Measurements from ENCODE around the gene MLH1.
A peak's percentile ranks its signal among the peaks of the same experiment; 100 is the strongest.

The MLH1 gene

GRCh38 chr3:36981006-36981405, 12.3 kb upstream of the MLH1 start:
- DNase-seq (ENCODE audit: low read depth): no peak

DNA sequence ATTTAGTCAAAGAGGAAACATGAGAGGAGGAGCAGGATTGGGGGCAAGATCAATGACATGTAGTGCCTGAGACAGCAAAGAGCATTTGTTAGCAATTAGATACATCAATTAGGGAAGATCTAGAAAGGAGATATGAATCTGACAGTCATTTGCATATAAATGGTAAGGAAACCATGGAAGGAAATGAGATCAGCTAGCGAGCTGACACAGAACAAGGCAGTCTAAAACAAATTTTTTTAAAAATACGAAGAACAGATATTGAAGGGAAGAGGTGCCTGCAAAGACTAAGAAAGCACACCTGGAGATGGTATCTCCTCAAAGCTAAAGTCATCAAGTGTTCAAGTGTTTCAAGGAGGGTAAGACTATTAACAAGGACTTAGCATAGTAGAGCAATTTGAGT, 5.0 kb upstream of the MLH1 start:
- no peak for DNase-seq (ENCODE audit: low read depth)

- no peak for DNase-seq (ENCODE audit: low read depth)
Measured at GRCh38 chr3:36989005-36989404, 4.3 kb upstream of the MLH1 start.

DNA sequence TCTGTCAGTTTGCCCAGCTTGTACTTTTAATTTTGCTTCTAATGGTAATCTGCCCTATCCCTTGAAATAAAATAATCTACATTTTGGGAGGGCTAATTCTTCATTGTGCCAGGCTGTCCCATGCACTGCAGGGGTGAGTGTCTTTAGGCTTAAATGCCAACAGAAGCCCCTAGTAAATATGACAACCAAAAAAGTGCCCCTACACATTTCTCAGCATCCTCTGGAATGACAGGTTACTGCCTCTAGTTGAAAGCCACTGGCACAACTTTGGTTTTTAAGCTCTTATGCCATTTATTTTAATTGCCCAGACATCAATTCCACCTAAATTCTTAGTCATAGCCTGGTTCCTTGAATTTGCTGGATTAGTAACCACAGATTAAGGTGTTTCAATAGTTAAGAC, 3.8 kb upstream of the MLH1 start:
- DNase-seq (ENCODE audit: low read depth): no peak

DNA sequence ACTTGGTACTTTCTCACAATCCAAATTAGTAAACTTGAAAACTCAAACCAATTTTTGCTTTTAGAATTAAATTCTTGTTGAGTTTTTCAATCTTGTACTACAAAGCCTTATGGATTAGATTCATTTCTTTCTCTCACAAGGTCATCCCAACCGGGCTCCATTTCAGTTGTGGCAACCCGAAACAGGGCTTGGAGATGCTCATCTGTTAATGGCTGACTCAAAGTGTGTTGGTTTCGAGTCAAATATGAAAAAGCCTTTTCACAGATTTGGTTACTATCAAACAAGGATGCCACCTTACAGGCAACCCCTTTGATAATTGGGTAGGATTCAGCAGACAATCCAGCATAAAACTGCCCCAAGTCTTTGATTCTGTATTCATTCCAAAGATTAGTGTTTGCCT, 2.2 kb upstream of the MLH1 start:
- DNase-seq (ENCODE audit: low read depth): no peak

- peak; percentile 45 for DNase-seq (ENCODE audit: low read depth)
Measured at GRCh38 chr3:36991923-36992805, 1.2 kb upstream of the MLH1 start.

- DNase-seq (ENCODE audit: low read depth): no peak
Measured at GRCh38 chr3:36992806-36993325, 452 bp upstream of the MLH1 start, which contains the start of gene EPM2AIP1. EPM2AIP1 (minus strand) TSS chr3:36993131; CDS start chr3:36993077, 54 bp downstream.

DNA sequence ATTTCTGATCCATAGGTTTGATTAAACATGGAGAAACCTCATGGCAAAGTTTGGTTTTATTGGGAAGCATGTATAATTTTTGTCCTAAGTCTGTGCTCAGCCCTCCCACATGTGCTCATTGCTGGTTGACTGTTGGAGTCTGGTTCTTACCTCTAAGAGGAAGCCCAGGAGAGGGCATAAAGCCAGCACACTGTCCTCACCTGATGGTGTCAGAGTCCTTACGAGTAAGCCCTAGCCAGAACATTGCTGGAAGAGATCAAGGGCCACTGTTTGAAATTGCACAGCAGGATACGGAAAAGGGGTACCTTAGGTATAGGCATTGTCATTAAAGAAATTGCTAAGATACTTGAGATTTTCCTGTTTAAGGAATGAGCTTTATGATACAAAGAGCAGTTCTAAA, 21.3 kb downstream of the MLH1 start:
- DNase-seq (ENCODE audit: low read depth): no peak

DNA sequence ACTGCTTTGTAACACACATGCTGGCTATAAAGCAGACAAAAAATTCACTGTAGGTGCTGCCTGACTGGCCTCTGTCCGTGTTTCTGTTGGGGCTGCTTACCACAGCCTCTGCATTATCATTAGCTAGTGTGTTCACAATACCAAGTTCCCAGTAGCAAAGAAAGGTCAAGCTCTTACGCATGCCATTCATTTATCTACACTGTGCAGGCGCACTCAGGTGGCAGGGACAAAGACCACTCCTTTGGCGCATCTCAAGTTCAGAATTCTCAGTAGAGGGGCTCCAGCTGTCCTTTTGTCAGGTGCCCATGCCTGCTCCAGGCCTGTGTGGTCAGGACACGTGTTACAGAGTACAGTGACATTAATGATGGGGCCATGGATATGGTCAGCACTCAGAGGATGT, 22.3 kb downstream of the MLH1 start:
- DNase-seq (ENCODE audit: low read depth): no peak

- DNase-seq (ENCODE audit: low read depth): no peak
Measured at GRCh38 chr3:37016903-37017302, 23.6 kb downstream of the MLH1 start.

GRCh38 chr3:37017683-37018082, 24.4 kb downstream of the MLH1 start:
- DNase-seq (ENCODE audit: low read depth): no peak

DNA sequence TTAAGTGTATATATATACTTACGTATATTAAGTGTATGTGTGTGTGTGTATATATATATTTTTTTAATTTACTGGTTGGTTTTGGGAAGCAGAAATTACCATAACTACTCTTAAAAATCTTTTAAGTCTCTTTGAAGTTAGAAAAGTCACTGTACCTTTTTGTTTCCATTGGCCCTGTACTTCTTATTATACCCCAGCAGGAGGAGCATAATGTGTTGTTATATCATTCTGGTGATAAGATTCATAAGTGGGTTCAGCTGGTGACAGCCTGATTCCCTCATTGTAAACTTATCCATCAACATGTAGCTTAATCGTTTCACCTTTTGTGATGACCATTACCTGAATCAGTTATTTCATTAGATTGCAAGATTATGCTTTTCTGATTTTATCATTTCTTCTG, 30.8 kb downstream of the MLH1 start:
- DNase-seq (ENCODE audit: low read depth): no peak

DNA sequence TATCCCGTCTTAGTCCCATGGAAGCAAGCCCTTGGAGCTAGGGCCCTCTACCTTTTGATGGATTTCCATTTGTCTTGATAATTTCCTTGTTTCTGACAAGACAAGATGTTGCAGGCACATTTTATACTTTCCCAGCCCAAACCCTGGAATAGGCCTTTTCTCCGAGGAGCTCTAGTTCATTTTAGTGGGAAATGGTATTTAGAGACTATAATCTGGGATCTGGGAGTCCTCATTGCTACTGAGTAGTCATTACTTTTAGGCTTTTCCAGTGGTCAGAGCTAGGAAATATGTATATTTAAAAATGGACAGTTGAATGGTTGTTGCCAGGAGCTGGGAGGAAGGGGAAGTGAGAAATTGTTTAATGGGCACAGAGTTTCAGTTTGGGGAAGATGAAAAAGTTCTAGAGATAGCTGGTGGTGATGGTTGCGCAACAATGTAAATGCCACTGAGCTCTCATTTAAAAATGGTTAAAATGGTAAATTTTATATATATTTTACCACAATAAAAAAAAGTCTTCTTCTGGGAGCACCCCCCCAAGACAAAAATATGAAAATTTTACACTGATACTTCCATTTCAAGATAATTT, 31.6 kb downstream of the MLH1 start:
- no peak for DNase-seq (ENCODE audit: low read depth)

DNA sequence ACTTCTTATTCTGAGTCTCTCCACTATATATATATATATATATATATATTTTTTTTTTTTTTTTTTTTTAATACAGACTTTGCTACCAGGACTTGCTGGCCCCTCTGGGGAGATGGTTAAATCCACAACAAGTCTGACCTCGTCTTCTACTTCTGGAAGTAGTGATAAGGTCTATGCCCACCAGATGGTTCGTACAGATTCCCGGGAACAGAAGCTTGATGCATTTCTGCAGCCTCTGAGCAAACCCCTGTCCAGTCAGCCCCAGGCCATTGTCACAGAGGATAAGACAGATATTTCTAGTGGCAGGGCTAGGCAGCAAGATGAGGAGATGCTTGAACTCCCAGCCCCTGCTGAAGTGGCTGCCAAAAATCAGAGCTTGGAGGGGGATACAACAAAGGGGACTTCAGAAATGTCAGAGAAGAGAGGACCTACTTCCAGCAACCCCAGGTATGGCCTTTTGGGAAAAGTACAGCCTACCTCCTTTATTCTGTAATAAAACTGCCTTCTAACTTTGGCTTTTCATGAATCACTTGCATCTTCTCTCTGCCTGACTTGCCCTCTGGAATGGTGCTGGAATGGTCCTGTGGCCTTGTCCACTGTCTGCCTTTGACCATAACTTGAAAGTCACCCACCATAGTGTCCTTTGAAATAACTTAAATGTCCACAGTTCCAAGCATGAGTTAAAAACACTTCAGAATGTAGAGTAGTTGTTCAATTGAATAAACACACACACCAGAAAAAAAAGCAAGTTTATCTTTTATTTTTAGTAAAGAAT, 32.4 kb downstream of the MLH1 start:
- no peak for DNase-seq (ENCODE audit: low read depth)

DNA sequence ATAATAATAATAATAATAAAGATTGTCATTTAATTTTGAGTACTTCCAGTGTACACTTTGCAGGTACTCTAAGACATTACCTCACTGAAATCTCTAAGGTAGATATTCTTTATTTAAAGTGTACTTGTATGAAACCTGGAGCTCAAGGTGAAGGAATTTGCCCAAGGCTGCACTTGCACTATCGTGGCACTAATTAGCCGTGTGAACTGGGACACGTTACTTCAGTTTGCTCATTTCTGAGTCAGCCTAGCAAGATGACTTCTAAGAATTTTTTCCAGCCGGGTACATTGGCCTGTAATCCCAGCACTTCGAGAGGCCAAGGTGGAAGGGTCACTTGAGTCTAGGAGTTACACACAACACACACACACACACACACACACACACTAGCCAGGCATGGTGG, 33.5 kb downstream of the MLH1 start:
- no peak for DNase-seq (ENCODE audit: low read depth)

DNA sequence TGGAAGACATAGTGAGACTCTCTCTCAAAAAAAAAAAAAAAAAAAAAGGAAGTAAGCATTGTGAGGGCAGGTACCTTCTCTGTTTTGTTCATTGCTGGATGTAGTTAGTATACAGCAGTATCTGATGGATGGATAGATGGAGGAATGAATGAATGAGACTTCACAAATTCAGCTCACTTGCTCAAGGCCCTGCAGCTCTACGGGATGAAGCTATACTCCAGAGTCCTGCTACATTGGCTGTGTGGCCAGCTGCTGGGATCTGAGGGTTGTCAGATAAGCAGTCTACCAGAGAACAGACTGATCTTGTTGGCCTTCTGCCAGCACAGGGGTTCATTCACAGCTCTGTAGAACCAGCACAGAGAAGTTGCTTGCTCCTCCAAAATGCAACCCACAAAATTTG, 35.0 kb downstream of the MLH1 start:
- DNase-seq (ENCODE audit: low read depth): no peak

DNA sequence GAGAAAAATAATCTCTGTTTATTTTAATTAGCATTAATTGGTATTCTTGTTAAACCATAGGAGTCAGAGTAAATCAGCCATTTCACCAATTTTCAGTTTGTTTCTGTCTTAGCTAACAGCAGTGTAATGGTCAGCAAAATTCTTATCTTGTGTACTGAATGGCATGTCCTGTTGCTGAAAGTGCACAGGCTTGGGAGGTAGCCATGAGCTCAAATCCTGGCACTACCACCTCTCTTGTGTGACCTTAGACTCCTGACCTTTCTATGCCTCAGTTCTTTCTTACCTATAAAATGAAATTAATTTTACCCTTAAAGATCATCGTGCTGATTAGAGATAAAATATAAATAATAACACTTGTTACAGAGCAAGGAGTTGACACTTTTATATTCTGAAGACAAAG, 35.8 kb downstream of the MLH1 start:
- no peak for DNase-seq (ENCODE audit: low read depth)

DNA sequence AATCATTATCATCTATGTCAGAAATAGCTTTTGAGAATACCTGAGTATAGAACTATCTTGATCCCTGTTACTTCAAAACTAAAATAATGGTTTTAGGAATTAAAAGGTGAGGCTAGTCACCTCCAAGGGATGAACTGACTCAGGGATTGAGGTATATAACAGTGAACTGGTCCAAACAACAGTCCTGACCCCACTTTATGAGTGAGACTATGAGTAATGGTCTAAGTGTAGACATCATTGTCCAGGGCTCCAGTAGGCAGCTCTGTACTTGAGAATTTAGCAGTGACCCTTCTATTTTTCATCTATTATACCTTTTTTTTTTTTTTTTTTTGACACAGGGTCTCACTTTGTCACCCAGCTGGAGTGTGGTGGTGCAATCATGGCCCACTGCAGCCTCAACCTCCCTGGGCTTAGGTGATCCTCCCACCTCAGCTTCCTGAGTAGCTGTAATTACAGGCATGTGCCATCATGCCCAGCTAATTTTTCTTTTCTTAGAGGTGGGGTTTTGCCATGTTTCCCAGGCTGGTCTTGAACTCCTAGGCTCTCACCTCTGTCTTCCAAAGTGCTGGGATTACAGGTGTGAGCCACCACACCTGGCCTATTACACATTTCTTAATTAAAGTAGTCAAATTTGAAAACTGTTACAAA, 36.3 kb downstream of the MLH1 start:
- DNase-seq (ENCODE audit: low read depth): no peak

DNA sequence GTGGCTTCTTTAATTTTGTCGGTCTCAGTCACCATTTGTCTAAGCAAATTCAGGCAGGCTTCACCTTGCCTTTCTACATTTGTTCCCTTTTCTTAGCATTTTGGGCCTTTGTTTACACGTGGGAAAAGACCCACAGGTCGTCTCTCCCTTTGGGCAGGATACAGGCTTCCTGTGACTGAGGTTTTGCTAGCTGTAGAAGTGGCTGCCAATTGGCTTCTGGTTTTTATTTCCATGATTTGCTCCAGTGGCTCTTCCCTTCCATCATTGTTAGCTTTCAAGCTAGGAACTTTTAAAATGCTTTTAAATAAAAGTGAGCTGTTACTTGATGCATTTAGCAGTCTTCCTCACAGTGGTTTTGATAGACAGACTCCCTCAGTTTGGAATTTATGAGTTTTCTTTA, 37.3 kb downstream of the MLH1 start:
- no peak for DNase-seq (ENCODE audit: low read depth)

- DNase-seq (ENCODE audit: low read depth): no peak
Measured at GRCh38 chr3:37031096-37031682, 37.9 kb downstream of the MLH1 start.

GRCh38 chr3:37032961-37033360, 39.6 kb downstream of the MLH1 start:
- no peak for DNase-seq (ENCODE audit: low read depth)

GRCh38 chr3:37037352-37037751, 44.0 kb downstream of the MLH1 start:
- DNase-seq (ENCODE audit: low read depth): no peak
